ENCODE measurements around the gene RBCK1.

RBCK1 gene

DNA sequence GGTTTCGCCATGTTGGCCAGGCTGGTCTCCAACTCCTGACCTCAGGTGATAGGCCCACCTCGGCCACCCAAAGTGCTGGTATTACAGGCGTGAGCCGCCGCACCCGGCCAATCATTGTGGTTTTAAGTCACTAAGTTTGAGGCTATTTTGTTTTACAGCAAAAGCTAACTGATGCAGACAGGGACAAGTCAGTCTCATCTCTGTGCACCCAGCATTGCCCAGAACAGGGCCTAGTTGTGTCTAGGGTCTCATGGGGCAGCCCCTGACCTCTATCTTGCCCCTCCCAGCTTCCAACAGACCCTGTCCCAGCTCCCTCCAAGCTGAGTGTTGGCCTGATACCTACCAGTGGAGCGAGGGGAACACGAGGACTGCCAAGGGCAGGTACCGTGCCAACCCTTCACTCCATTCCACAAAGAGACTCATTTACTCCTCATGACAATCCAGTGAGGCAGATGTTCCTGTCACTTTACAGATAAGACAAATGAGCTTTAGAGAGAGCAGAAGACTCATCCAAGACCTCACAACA is 8.9 kb upstream of the RBCK1 start:
- TF ChIP-seq, protein P1, sequence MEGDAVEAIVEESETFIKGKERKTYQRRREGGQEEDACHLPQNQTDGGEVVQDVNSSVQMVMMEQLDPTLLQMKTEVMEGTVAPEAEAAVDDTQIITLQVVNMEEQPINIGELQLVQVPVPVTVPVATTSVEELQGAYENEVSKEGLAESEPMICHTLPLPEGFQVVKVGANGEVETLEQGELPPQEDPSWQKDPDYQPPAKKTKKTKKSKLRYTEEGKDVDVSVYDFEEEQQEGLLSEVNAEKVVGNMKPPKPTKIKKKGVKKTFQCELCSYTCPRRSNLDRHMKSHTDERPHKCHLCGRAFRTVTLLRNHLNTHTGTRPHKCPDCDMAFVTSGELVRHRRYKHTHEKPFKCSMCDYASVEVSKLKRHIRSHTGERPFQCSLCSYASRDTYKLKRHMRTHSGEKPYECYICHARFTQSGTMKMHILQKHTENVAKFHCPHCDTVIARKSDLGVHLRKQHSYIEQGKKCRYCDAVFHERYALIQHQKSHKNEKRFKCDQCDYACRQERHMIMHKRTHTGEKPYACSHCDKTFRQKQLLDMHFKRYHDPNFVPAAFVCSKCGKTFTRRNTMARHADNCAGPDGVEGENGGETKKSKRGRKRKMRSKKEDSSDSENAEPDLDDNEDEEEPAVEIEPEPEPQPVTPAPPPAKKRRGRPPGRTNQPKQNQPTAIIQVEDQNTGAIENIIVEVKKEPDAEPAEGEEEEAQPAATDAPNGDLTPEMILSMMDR (IDR thresholded peaks at IDR 0.05) = no peak

DNA sequence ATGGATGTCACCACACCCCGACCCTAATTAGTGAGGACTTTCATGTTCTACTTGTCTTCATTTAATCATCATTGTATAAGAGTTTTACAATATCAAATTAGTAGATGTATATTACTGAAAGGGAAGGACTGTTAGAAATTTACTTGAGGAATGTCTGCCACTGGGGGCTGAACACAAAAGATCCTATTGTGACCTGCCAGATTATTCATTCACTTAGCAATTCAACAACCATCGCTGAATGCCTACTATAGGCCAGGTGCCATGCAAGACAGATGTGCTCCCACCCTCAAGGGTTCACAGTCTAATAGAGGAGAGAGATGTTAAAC is 8.0 kb upstream of the RBCK1 start:
- no peaks in the 10 kb centered on the region for H3K4me1 ChIP-seq
- no peaks in the 10 kb centered on the region for H3K27me3 ChIP-seq
- intact Hi-C loops (cut with DNase I; ENCODE audit: low total_unique reads) = no loop called here
- no peak overlapping the region for H3K27ac ChIP-seq
- TF ChIP-seq, protein P1 (IDR thresholded peaks at IDR 0.05) = no peak
- no peaks in the 10 kb centered on the region for H3K9me3 ChIP-seq
- no peak overlapping the region for H3K4me3 ChIP-seq
- no peak for DNase-seq
- H3K36me3 ChIP-seq = peaks cover 0 to 23% (median 11%) of the 10 kb centered on the region in 3 donors

More for the DNA sequence above, 8.9 kb upstream of the RBCK1 start:
- no peaks in the 10 kb centered on the region for H3K27me3 ChIP-seq
- H3K27ac ChIP-seq = no peak overlapping the region
- intact Hi-C loops (cut with DNase I; ENCODE audit: low total_unique reads) = no loop called here
- H3K4me3 ChIP-seq = no peak overlapping the region
- peaks cover 0 to 28% (median 11%) of the 10 kb centered on the region in 3 donors for H3K36me3 ChIP-seq
- no peaks in the 10 kb centered on the region for H3K4me1 ChIP-seq
- DNase-seq = peak in 1 of 2 donors; percentile 34
- H3K9me3 ChIP-seq = no peaks in the 10 kb centered on the region

DNA sequence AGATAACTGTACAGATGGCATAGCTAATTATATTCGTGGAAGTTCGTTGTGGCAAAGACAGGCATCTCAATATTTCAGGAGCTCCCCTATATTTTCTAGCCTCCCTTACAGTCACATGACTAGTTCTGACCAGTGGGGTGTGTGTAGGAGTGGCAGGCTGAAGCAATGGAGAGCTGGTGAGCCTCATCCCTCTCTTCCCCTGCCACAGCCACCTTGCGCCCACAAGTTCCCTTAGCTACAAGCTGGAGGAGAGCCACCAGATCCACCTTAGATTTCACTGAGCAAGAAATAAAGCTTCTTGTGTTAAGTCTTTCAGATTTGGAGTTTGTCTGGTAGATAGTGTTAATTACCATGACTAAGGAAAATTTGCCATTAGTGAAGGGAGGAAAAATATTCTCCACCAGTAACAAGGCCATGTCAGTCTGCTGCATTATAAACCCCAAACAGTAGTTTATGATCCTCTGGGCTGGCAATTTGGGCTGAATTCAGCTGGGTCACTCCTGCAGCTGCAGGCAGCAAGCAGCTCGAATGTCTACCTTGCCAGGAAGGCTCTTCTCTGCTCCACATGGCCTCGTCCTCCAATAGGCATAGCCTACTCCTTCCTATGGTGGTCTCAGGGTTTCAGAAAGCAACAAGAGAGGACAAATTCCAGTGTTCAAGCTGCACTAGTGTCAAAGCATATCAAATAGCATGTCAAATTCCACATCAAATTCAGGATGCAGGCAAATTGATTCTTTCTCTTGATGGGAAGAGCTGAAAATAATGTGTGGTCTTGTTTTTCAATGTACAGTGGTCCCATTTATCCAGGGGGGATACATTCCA is 7.4 kb upstream of the RBCK1 start:
- no peaks in the 10 kb centered on the region for H3K27me3 ChIP-seq
- intact Hi-C loops (cut with DNase I; ENCODE audit: low total_unique reads) = no loop called here
- DNase-seq = no peak

DNA sequence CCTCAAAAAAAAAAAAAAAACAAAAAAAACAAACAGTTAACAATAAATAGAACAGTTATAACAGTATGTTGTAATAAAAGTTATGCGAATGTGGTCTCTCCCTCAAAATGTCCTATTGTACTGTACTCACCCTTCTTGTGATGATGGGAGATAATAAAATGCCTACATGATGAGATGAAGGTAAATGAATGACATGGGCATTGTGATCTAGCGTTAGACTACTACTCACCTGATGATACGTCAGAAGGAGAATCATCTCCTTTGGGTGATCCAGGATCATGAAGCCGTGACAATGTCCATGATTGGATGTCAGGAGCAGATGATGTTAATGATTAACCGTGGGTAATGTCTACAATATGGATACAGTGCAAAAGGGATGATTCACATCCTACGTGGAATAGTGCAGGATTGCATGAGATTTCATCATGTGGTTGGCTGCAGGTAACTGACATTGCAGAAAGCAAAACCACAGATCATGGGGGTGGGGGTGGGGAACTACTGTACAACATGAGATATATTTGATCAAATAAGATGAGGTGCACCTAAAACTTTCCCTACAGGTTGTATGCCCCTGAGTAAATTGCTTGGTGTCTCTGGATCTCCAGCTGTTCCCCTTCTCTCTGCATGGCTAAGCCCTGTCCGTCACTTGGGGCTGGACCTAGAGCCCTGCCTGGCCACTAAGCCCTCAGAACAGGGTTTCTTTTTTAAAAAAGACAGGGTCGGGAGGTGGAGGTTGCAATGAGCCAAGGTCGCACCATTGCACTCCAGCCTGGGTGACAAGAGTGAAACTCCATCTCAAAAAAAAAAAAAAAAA is 6.2 kb upstream of the RBCK1 start:
- intact Hi-C loops (cut with DNase I; ENCODE audit: low total_unique reads) = no loop called here
- peaks cover 0 to 8% (median under 1%) of the 10 kb centered on the region in 3 donors for H3K36me3 ChIP-seq
- no peaks in the 10 kb centered on the region for H3K27me3 ChIP-seq
- no peak overlapping the region for H3K4me3 ChIP-seq
- DNase-seq = peak in 1 of 2 donors; percentile 2
- TF ChIP-seq, protein P1 (IDR thresholded peaks at IDR 0.05) = no peak
- no peak overlapping the region for H3K27ac ChIP-seq
- H3K9me3 ChIP-seq = no peaks in the 10 kb centered on the region
- H3K4me1 ChIP-seq = peaks cover 0 to 3% (median 0%) of the 10 kb centered on the region in 4 donors

More for the DNA sequence above, 7.4 kb upstream of the RBCK1 start:
- no peak overlapping the region for H3K27ac ChIP-seq
- H3K4me3 ChIP-seq = no peak overlapping the region
- H3K9me3 ChIP-seq = no peaks in the 10 kb centered on the region
- peaks cover 0 to 20% (median 11%) of the 10 kb centered on the region in 3 donors for H3K36me3 ChIP-seq
- TF ChIP-seq, protein P1 (IDR thresholded peaks at IDR 0.05) = no peak
- no peaks in the 10 kb centered on the region for H3K4me1 ChIP-seq

DNA sequence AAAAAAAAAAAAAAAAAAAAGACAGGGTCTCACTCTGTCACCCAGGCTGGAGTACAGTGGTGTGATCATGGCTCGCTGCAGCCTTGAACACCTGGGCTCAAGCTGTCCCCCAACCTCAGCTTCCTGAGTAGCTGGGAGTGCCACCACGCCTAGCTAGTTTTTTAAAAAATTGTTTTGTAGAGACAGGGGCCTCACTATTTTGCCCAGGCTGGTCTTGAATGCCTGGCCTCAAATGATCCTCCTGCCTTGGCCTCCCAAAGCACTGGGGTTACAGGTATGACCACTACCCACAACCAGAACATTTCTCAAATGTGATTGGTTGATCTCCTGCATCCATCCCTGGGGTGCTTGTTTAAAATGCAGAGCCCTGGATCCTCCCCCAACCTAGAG is 5.6 kb upstream of the RBCK1 start:
- no peak overlapping the region for H3K27ac ChIP-seq
- intact Hi-C loops (cut with DNase I; ENCODE audit: low total_unique reads) = no loop called here

More for the DNA sequence above, 5.6 kb upstream of the RBCK1 start:
- no peaks in the 10 kb centered on the region for H3K9me3 ChIP-seq
- no peak for DNase-seq
- H3K4me3 ChIP-seq = no peak overlapping the region
- peaks cover 0 to 2% (median 0%) of the 10 kb centered on the region in 3 donors for H3K36me3 ChIP-seq
- H3K27me3 ChIP-seq = no peaks in the 10 kb centered on the region
- peaks cover 0 to 7% (median 0%) of the 10 kb centered on the region in 4 donors for H3K4me1 ChIP-seq
- TF ChIP-seq, protein P1 (IDR thresholded peaks at IDR 0.05) = no peak
